K562 (cell line): ENCODE data around the gene COL8A2. TPM values are rescaled to one million over a fixed set of nuclear protein-coding genes. Genes with fewer than 3 reads are reported as not detected.

Experiments
- KAT2B ChIP-seq: IDR thresholded peaks from one replicate; pipeline ENCODE4 v1.6.1; 2012; ENCODE audit warnings: low read depth, mild to moderate bottlenecking, control low read depth, inconsistent platforms, low read length, moderate library complexity
- KAT8 ChIP-seq: fragments of 450-650 bp; IDR thresholded peaks from 2 replicates; pipeline ENCODE4 v1.6.1; 2016; ENCODE audit warnings: low read depth, mild to moderate bottlenecking
- KDM5B ChIP-seq: fragments of 200-600 bp; sonication (generic); IDR thresholded peaks from 2 replicates; pipeline ENCODE4 v1.6.1; 2012; ENCODE audit warnings: low read depth, mild to moderate bottlenecking, moderate library complexity, low read length, control low read depth, inconsistent platforms; ENCODE audit not compliant: insufficient replicate concordance
- ZBTB17 ChIP-seq: fragments of 450-650 bp; formaldehyde crosslinking; IDR thresholded peaks from 2 replicates; pipeline ENCODE4 v1.4.0; 2020; ENCODE audit warnings: mild to moderate bottlenecking
- ZNF766 ChIP-seq: fragments of 200-800 bp; sonication (Bioruptor generic); conservative IDR thresholded peaks from 2 replicates; pipeline ENCODE4 v1.6.1; 2016; ENCODE audit warnings: missing genetic modification characterization, missing compliant biosample characterization
- polyA plus RNA-seq, 8 experiments: library from polyadenylated mRNA; depleted of rRNA in 4 of 8; stranded (reverse) in 5 of 8; unstranded in 3 of 8; fragments of >200 nt; fragmentation: Nextera tagmentation in 2 of 8; fragmentation: Illumina TruSeq in 1 of 8; extraction: Ambion mirVana in 2 of 8; extraction: Trizol in 1 of 8; gene quantifications; 2 replicates each; pipeline versions ENCODE4 v1.2.1 to v1.2.3, GENCODE V29; 2011 to 2014; ENCODE audit warnings: inconsistent platforms in 1 of 8, missing spikeins in 1 of 8
- total RNA-seq, 7 experiments: library from RNA; depleted of rRNA in 6 of 7; stranded (reverse); fragments of >200 nt in 6 of 7; fragmentation: Illumina TruSeq in 2 of 7; extraction: Trizol in 2 of 7; gene quantifications; 2 replicates each; pipeline versions ENCODE4 v1.2.1 to v1.2.3, GENCODE V29; 2011 to 2021; ENCODE audit warnings: low replicate concordance in 1 of 7
- TF ChIP-seq, protein P1 (sequence below), 2 experiments: fragments of 450-650 bp; formaldehyde crosslinking in 1 of 2; IDR thresholded peaks; 2 replicates each; pipeline versions ENCODE4 v1.4.0 to v1.6.1; 2014 to 2020; ENCODE audit warnings: mild to moderate bottlenecking in 2 of 2, borderline replicate concordance in 1 of 2, low read depth in 1 of 2
- TF ChIP-seq, protein P2 (sequence below): fragments of 200-800 bp; sonication (Bioruptor generic); IDR thresholded peaks from 2 replicates; pipeline ENCODE4 v1.6.1; 2017; ENCODE audit warnings: missing genetic modification characterization, missing compliant biosample characterization
- TF ChIP-seq, protein P3 (sequence below): fragments of 250-450 bp; sonication (Bioruptor Pico); IDR thresholded peaks from 2 replicates; pipeline ENCODE4 v1.5.0; 2022; ENCODE audit warnings: mild to moderate bottlenecking
- TF ChIP-seq, protein P4 (sequence below): IDR thresholded peaks from 2 replicates; pipeline ENCODE4 v1.6.1; 2016; ENCODE audit warnings: missing genetic modification characterization, missing compliant biosample characterization
- TF ChIP-seq, protein P5 (sequence below): IDR thresholded peaks from 3 replicates; pipeline ENCODE4 v1.6.1; 2011; ENCODE audit warnings: borderline replicate concordance, mild to moderate bottlenecking; ENCODE audit not compliant: insufficient read length, insufficient read depth

The COL8A2 gene
- total and polyA plus RNA-seq, 9 of the 15 experiments (the other 6 are each of a cell fraction or from before 2014, with no cell fraction given) = 0.03 to 0.14 (median 0.04) TPM; not detected in 5

DNA sequence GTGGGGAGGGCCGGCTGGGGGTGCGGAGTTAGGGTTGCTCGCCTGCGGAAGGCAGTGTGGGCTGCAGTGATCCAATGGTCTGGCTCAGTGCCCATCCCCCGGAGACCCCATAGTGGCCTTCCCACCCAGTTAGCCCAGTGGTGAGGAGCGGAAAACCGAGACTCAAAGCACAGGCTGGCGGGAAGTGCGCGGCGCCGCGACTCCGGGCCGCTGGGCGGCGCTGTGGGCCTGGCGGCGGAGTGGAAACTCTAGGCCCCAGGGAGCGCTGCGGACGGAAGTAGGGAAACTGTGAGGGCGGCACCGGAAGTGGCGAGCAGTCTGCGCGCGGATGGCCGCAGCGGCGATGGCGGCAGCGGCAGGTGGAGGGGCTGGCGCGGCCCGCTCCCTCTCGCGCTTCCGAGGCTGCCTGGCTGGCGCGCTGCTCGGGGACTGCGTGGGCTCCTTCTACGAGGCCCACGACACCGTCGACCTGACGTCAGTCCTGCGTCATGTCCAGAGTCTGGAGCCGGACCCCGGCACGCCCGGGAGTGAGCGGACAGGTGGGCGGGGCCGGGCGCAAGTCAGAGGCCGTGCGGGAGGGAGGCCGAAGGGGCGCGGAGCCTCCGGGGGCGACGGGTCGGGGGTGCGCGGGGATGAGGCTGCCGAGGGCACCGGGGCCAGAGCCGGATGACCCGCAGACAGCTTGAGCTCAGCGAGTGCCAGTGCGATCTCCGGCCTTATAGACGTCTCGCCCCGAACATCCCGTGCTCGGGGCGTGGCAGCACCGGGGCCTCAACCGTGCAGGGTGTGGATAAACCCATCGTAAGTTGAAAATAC lies 36.2 kb downstream of the COL8A2 start, which contains the start of gene ADPRS (continued):
- TF ChIP-seq, protein P1, sequence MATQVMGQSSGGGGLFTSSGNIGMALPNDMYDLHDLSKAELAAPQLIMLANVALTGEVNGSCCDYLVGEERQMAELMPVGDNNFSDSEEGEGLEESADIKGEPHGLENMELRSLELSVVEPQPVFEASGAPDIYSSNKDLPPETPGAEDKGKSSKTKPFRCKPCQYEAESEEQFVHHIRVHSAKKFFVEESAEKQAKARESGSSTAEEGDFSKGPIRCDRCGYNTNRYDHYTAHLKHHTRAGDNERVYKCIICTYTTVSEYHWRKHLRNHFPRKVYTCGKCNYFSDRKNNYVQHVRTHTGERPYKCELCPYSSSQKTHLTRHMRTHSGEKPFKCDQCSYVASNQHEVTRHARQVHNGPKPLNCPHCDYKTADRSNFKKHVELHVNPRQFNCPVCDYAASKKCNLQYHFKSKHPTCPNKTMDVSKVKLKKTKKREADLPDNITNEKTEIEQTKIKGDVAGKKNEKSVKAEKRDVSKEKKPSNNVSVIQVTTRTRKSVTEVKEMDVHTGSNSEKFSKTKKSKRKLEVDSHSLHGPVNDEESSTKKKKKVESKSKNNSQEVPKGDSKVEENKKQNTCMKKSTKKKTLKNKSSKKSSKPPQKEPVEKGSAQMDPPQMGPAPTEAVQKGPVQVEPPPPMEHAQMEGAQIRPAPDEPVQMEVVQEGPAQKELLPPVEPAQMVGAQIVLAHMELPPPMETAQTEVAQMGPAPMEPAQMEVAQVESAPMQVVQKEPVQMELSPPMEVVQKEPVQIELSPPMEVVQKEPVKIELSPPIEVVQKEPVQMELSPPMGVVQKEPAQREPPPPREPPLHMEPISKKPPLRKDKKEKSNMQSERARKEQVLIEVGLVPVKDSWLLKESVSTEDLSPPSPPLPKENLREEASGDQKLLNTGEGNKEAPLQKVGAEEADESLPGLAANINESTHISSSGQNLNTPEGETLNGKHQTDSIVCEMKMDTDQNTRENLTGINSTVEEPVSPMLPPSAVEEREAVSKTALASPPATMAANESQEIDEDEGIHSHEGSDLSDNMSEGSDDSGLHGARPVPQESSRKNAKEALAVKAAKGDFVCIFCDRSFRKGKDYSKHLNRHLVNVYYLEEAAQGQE (IDR thresholded peaks at IDR 0.05; ENCODE audit: borderline replicate concordance) = no peak; the same call in 1 of the 2 replicates
- TF ChIP-seq, protein P1 (CRISPR knock-in tag; IDR thresholded peaks at IDR 0.05; ENCODE audit: low read depth) = peak; percentile 62
- TF ChIP-seq, protein P2, sequence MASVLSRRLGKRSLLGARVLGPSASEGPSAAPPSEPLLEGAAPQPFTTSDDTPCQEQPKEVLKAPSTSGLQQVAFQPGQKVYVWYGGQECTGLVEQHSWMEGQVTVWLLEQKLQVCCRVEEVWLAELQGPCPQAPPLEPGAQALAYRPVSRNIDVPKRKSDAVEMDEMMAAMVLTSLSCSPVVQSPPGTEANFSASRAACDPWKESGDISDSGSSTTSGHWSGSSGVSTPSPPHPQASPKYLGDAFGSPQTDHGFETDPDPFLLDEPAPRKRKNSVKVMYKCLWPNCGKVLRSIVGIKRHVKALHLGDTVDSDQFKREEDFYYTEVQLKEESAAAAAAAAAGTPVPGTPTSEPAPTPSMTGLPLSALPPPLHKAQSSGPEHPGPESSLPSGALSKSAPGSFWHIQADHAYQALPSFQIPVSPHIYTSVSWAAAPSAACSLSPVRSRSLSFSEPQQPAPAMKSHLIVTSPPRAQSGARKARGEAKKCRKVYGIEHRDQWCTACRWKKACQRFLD (CRISPR knock-in tag) = peak; percentile 88
- TF ChIP-seq KAT2B (no peak), KAT8 (no peak), ZNF766 (CRISPR knock-in tag) (0 out of 2 replicates have a peak, but pooled peaks have one; percentile 33), KDM5B (peak; percentile 98), ZBTB17 (peak; percentile 86)
- TF ChIP-seq, protein P3, sequence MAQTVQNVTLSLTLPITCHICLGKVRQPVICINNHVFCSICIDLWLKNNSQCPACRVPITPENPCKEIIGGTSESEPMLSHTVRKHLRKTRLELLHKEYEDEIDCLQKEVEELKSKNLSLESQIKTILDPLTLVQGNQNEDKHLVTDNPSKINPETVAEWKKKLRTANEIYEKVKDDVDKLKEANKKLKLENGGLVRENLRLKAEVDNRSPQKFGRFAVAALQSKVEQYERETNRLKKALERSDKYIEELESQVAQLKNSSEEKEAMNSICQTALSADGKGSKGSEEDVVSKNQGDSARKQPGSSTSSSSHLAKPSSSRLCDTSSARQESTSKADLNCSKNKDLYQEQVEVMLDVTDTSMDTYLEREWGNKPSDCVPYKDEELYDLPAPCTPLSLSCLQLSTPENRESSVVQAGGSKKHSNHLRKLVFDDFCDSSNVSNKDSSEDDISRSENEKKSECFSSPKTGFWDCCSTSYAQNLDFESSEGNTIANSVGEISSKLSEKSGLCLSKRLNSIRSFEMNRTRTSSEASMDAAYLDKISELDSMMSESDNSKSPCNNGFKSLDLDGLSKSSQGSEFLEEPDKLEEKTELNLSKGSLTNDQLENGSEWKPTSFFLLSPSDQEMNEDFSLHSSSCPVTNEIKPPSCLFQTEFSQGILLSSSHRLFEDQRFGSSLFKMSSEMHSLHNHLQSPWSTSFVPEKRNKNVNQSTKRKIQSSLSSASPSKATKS (CRISPR knock-in tag) = no peak
- TF ChIP-seq, protein P4, sequence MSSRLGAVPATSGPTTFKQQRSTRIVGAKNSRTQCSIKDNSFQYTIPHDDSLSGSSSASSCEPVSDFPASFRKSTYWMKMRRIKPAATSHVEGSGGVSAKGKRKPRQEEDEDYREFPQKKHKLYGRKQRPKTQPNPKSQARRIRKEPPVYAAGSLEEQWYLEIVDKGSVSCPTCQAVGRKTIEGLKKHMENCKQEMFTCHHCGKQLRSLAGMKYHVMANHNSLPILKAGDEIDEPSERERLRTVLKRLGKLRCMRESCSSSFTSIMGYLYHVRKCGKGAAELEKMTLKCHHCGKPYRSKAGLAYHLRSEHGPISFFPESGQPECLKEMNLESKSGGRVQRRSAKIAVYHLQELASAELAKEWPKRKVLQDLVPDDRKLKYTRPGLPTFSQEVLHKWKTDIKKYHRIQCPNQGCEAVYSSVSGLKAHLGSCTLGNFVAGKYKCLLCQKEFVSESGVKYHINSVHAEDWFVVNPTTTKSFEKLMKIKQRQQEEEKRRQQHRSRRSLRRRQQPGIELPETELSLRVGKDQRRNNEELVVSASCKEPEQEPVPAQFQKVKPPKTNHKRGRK (tag) = no peak
- TF ChIP-seq, protein P5, sequence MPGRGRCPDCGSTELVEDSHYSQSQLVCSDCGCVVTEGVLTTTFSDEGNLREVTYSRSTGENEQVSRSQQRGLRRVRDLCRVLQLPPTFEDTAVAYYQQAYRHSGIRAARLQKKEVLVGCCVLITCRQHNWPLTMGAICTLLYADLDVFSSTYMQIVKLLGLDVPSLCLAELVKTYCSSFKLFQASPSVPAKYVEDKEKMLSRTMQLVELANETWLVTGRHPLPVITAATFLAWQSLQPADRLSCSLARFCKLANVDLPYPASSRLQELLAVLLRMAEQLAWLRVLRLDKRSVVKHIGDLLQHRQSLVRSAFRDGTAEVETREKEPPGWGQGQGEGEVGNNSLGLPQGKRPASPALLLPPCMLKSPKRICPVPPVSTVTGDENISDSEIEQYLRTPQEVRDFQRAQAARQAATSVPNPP = no peak
